Right cardiac atrium (tissue), 5 donors: ENCODE data around the gene MAPK12. TPM values are rescaled to one million over a fixed set of nuclear protein-coding genes. Genes with fewer than 3 reads are reported as not detected.

Experiments used
- ATAC-seq, 2 donors: fragments of 200-7000 bp; cut with Tn5 transposase; one replicate each; pipeline versions ENCODE4 v1.8.0 to v1.9.1; 2020; ENCODE audit warnings: moderate library complexity in 2 of 2, mild to moderate bottlenecking in 1 of 2
- DNase-seq, 3 donors: peaks; one replicate each; pipeline ENCODE4 v3.0.0-alpha.2; 2020
- H3K27ac ChIP-seq: one replicate; pipeline ENCODE4 v1.5.1; 2013; ENCODE audit warnings: mild to moderate bottlenecking, low read length, control low read depth, moderate library complexity
- H3K27me3 ChIP-seq: one replicate; pipeline ENCODE4 v1.6.1; 2013; ENCODE audit not compliant: control insufficient read depth, insufficient read depth
- H3K4me1 ChIP-seq: one replicate; pipeline ENCODE4 v1.6.1; 2013; ENCODE audit warnings: low read length; ENCODE audit not compliant: control insufficient read depth, insufficient read depth
- H3K4me3 ChIP-seq: one replicate; pipeline ENCODE4 v1.5.1; 2013; ENCODE audit warnings: low read length, control low read depth
- H3K9me3 ChIP-seq: one replicate; pipeline ENCODE4 v1.6.1; 2013; ENCODE audit warnings: low read length; ENCODE audit not compliant: control insufficient read depth
- WGBS: extraction: QIAGEN DNeasy Blood & Tissue Kit; methylation state at CpG from one replicate; pipeline ENCODE4 v1.1.7; 2013; 5-methylcytosine and 5-hydroxymethylcytosine counted together
- intact Hi-C, 4 donors: fragments of 100-400 bp; cut with DNase I; formaldehyde crosslinking; loops; one replicate each; pipeline versions ENCODE4 v1.11.0 to v1.14.0; 2022 to 2023
- polyA plus RNA-seq: library from polyadenylated mRNA; stranded (reverse); fragments of 200-250 nt; gene quantifications from one replicate; pipeline ENCODE4 v1.2.3, GENCODE V29; 2013
- total RNA-seq, 4 donors: library from RNA; stranded (reverse); fragmentation: NEBNext Ultra II Directional; extraction: Animal tissue kit (Norgen Biotek cat#: 25700); gene quantifications; one replicate each; pipeline ENCODE4 v1.2.1, GENCODE V29; 2021
- donor health status: healthy with polysubstance abuse.
- donor health status: DM: no; HTN: yes; CAD: no.
- donor health status: DM: no; HTN: no; CAD: no.
- donor health status: DM: no; HTN: yes; CAD: no; lungs with severe emphysema.
- donor health status: DM: yes; HTN: yes; CAD: no.

The MAPK12 gene
- total and polyA plus RNA-seq, 5 donors, result 10.5 to 15.2 (median 11.5) TPM

- Histone ChIP-seq H3K9me3 (no peaks in the 10 kb centered on the region), H3K27ac (no peak overlapping the region), H3K4me1 (no peaks in the 10 kb centered on the region), H3K4me3 (no peak overlapping the region), H3K27me3 (no peaks in the 10 kb centered on the region)
- DNase-seq (no peak), ATAC-seq (no peak)
- 83% methylated on average over 15 of the region's 15 CpGs for WGBS
- intact Hi-C loops, result loop anchor here in 1 of 4 donors (5.0 kb wide), 2 partner anchors 62 to 77 kb away; partner anchors contain the start of genes DENND6B and PPP6R2
These were observed 3.6 kb upstream of the MAPK12 start for GRCh38 chr22:50264946-50265669.

DNA sequence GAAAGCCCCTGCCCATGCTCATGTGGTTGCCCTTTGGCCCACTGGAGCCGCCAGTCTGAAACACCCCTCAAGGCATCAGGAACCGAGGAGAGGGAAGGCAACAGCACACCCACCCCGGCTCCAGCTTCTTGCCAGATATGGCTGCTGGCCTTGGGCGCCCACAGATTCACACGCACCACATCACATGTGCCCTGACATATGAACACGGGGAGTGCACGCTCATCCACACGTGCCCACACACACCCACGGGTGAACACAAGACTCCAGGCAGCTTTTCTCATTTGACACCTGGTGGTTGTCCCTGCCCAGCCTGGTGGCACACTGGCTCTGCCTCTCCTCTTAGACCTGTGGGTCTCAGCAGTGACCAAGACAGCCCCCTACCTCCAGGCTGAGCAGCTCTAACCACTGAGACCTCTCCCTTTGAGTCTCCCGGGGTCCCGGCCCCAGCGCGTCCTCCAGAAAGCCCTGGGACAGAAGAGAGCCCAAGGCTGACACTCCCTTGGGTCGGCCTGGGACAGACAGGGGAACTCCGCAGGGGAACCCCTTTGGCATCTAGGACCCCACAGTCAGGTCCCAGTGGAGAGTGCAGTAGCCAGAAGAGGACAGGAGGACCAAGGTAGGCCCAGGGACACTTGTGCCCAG, 2.7 kb upstream of the MAPK12 start:
- intact Hi-C loops, result loop anchor here in 1 of 4 donors (5.0 kb wide), 2 partner anchors 63 to 78 kb away; partner anchors contain the start of genes DENND6B and PPP6R2
- no peaks in the 10 kb centered on the region for H3K27me3 ChIP-seq

GRCh38 chr22:50262973-50263617, 1.6 kb upstream of the MAPK12 start:
- no peak overlapping the region for H3K4me3 ChIP-seq
- ATAC-seq (no peak), DNase-seq (no peak)
- H3K27me3 ChIP-seq, result no peaks in the 10 kb centered on the region
- no peaks in the 10 kb centered on the region for H3K9me3 ChIP-seq
- intact Hi-C loops, result loop anchor here in 1 of 4 donors (5.0 kb wide), 2 partner anchors 64 to 79 kb away; partner anchors contain the start of genes DENND6B and PPP6R2
- 66% methylated on average over 9 of the region's 9 CpGs for WGBS
- H3K27ac ChIP-seq, result no peak overlapping the region
- H3K4me1 ChIP-seq, result no peaks in the 10 kb centered on the region

More for the DNA sequence above, 2.7 kb upstream of the MAPK12 start:
- Histone ChIP-seq H3K4me3 (no peak overlapping the region), H3K9me3 (no peaks in the 10 kb centered on the region), H3K4me1 (no peaks in the 10 kb centered on the region), H3K27ac (no peak overlapping the region)
- ATAC-seq (no peak), DNase-seq (no peak)
- whole genome bisulfite sequencing, result 90% methylated on average over 15 of the region's 15 CpGs

DNA sequence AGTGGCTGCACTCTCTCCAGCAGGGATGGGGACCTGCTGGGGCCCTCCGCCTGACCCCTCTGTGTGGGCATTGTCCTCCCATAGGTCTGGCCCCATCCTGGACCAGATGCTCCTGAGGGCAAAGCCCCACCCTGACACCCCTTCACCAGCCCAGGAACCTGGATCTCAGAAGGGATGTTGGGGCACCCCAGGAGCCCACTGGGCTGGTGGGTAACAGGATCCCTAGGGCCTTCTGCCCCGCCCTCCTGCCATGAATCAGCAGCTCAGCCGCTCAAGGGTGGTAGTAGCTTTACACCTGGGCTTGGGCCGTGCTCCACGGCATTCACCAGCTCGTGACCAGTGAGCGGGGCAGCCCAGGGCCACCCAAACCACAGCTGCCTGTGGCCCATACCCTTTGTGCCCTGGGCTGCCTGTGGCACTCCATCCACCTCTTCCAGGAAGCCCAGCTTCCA, 1.0 kb upstream of the MAPK12 start:
- no peaks in the 10 kb centered on the region for H3K4me1 ChIP-seq
- no peak for DNase-seq
- no peak overlapping the region for H3K27ac ChIP-seq

GRCh38 chr22:50260801-50261614, 475 bp downstream of the MAPK12 start:
- intact Hi-C loops, result loop anchor here in 1 of 4 donors (5.0 kb wide), 2 partner anchors 66 to 81 kb away; partner anchors contain the start of genes DENND6B and PPP6R2
- WGBS, result under 1% methylated on average over 92 of the region's 92 CpGs
- Histone ChIP-seq H3K27ac (peak overlapping the region; percentile 42), H3K4me3 (peak overlapping the region; percentile 68), H3K27me3 (no peaks in the 10 kb centered on the region), H3K9me3 (no peaks in the 10 kb centered on the region), H3K4me1 (no peaks in the 10 kb centered on the region)
- peak; percentile 3 to 4 for ATAC-seq
- peak in 2 of 3 donors; percentile 54 to 83 for DNase-seq

More for the DNA sequence above, 1.0 kb upstream of the MAPK12 start:
- no peak overlapping the region for H3K4me3 ChIP-seq
- intact Hi-C loops, result loop anchor here in 1 of 4 donors (5.0 kb wide), 2 partner anchors 65 to 80 kb away; partner anchors contain the start of genes DENND6B and PPP6R2
- no peak for ATAC-seq
- no peaks in the 10 kb centered on the region for H3K9me3 ChIP-seq
- no peaks in the 10 kb centered on the region for H3K27me3 ChIP-seq
- WGBS, result 70% methylated on average over 7 of the region's 7 CpGs

DNA sequence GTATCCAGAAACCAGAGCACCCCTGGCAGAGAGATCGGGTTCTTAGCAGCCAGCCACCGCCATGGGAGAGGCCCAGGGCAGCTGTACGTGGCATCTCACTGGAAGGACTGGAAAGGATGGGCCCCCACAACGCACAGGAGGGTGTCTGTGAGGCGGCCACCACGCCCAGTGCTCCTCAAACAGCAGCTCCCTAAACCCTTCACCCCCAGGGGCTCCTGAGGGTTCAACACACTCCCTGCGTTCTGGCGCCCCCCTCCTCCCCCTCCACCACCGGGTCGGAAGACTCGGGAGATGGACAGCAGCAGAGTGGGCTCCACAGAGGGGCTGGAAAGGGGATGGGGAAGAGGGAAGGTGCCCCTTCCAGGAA, 1.1 kb downstream of the MAPK12 start:
- no peak for ATAC-seq
- WGBS, result 37% methylated on average over 11 of the region's 11 CpGs
- H3K27ac ChIP-seq, result no peak overlapping the region
- peak overlapping the region; percentile 68 for H3K4me3 ChIP-seq
- H3K27me3 ChIP-seq, result no peaks in the 10 kb centered on the region
- DNase-seq, result no peak
- intact Hi-C loops, result loop anchor here in 1 of 4 donors (5.0 kb wide), 2 partner anchors 67 to 82 kb away; partner anchors contain the start of genes DENND6B and PPP6R2
- no peaks in the 10 kb centered on the region for H3K9me3 ChIP-seq
- H3K4me1 ChIP-seq, result no peaks in the 10 kb centered on the region

DNA sequence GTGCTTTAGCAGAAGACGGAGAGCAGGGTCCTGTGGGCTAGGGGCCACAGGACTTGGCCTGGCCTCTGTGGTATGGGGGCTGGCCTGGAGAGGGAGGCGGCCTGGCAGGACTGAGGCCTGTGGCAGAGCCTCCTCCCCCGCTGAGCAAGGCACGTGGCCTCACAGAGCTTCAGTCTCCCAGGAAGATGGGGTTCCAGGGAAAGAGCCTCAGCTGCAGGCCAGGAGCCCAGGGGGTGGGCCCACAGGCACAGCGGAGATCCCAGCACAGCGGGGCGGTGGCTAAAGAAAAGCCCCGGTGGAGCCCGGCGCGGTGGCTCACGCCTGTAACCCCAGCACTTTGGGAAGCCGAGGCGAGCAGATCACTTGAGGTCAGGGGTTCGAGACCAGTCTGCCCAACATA, 2.2 kb downstream of the MAPK12 start:
- intact Hi-C loops, result no loop called here
- WGBS, result 95% methylated on average over 15 of the region's 15 CpGs
- H3K4me1 ChIP-seq, result no peaks in the 10 kb centered on the region
- no peak for ATAC-seq
- no peaks in the 10 kb centered on the region for H3K9me3 ChIP-seq
- no peak for DNase-seq
- no peaks in the 10 kb centered on the region for H3K27me3 ChIP-seq
- H3K27ac ChIP-seq, result no peak overlapping the region
- no peak overlapping the region for H3K4me3 ChIP-seq

GRCh38 chr22:50258361-50259292, 2.9 kb downstream of the MAPK12 start:
- Histone ChIP-seq H3K9me3 (no peaks in the 10 kb centered on the region), H3K4me1 (no peaks in the 10 kb centered on the region), H3K27me3 (no peaks in the 10 kb centered on the region), H3K27ac (no peak overlapping the region), H3K4me3 (no peak overlapping the region)
- WGBS, result 71% methylated on average over 24 of the region's 24 CpGs
- DNase-seq (peak in 1 of 3 donors; percentile 75), ATAC-seq (peak; percentile 25 to 54)
- intact Hi-C loops, result no loop called here

DNA sequence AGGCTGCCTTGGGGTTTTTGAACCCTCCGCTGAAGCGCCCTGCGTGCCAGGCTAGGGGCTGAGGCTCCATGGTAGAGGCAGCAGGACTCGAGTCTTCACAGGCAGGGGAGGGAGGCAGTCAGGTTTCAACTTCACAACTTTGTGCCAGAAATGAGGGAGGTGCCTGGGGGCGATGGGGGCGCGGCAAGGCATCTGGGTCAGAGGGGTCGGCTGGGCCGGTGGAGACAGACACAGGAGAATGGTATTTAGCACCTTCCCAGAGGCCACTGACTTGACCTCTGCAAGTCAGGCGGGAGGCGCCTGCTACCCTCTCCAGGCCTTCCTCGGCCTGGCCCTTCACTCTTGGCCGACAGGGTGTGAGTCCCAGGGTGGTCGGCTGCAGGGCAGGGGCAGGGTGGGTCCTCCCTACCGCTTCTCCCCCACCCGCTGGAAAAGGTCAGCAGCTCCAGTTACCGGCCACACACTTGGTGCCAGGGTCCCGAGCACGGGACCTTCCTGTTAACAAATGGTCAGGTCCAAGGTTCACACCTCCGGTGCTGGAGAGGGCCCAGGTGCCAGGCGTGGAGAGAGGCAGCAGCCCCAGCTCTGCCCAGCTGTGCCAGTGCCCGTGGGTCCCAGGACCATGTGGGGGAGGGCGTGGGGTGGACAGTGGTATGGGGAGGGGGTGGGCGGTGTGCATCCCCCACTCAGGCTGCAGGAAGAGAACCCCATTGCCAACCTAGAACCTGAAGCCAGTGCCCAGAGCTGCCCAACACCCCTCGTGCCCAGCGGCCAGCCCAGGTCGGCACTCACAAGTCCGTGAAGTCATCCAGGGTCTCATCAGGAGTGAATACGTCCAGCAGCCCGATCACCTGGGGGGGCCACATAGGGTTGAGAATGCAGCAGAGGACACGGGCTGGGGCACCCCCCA, 3.8 kb downstream of the MAPK12 start:
- Histone ChIP-seq H3K27ac (no peak overlapping the region), H3K4me1 (no peaks in the 10 kb centered on the region), H3K4me3 (no peak overlapping the region), H3K27me3 (no peaks in the 10 kb centered on the region), H3K9me3 (no peaks in the 10 kb centered on the region)
- intact Hi-C loops, result no loop called here
- ATAC-seq, result peak in 1 of 2 donors; percentile 2
- 67% methylated on average over 31 of the region's 31 CpGs for WGBS
- no peak for DNase-seq
